GM18868 (cell line): ENCODE measurements around the gene HOXD10.
A peak's percentile ranks its signal among the peaks of the same experiment; 100 is the strongest.

ENCODE experiments used
- ATAC-seq: cut with Tn5 transposase; IDR thresholded peaks from one replicate; pipeline ENCODE4 v1.9.1; 2021; ENCODE audit warnings: mild to moderate bottlenecking, moderate library complexity; ENCODE audit not compliant: unreplicated experiment

HOXD10 gene

DNA sequence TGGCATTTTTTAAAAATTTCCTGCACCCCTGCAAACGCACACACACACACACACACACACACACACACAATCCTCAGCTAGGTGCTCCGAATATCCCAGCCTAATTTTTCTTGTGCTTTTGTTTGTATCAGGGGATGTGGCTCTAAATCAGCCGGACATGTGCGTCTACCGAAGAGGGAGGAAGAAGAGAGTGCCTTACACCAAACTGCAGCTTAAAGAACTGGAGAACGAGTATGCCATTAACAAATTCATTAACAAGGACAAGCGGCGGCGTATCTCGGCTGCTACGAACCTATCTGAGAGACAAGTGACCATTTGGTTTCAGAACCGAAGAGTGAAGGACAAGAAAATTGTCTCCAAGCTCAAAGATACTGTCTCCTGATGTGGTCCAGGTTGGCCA is 22.2 kb upstream of the HOXD10 start:
- no peak for ATAC-seq

DNA sequence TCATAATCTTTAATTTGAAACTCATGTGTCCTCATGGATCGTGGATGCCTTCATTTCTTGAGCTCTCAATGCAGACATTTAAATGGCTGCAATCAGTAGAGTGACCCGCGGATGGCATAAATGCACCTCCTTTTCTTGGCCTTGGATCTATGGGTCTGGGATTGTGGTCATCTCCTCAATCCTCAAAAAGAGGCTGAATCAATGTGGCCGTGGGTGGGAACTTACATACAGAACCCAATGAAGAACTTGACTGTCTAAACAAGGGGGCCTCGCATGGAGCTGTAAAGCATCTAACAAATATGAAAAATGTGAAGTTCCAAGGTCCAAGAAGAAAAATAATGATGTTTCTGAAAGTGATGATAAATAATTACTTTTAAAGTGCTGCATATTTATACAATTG is 21.2 kb upstream of the HOXD10 start:
- ATAC-seq: no peak

DNA sequence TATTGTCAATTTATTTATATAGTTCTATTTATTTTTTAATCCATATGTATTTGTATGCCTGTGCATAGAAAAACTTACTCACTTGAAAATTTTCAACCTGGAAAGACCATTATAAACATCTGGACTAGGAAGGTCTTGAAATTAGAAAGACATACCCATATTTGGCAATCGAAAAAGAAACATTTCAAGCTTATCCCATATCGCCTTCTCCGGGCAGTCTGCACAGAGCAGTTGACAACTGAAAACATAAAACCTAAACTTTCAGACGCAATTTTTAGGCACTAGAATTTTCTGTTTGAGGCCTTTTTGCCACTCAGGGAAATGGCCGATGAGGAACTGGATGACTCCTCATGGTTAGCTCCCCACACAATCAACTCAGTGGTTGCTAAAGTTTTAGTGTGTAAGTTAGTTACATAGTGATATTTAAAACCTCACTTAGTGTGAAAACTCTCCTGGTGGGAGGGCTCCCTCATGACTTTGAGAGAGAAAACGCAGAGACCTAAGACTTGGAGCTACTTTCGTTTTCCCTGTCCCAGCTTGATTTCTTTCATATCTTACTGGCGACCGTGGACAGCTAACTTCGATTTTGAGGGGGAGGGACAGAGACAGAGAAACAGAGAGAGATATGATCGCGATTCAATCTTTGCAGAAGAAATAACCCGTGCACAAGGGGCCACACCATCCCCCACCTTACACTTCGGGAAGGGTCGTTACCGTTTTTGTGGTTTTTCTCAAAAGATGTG is 20.2 kb upstream of the HOXD10 start:
- ATAC-seq: no peak

DNA sequence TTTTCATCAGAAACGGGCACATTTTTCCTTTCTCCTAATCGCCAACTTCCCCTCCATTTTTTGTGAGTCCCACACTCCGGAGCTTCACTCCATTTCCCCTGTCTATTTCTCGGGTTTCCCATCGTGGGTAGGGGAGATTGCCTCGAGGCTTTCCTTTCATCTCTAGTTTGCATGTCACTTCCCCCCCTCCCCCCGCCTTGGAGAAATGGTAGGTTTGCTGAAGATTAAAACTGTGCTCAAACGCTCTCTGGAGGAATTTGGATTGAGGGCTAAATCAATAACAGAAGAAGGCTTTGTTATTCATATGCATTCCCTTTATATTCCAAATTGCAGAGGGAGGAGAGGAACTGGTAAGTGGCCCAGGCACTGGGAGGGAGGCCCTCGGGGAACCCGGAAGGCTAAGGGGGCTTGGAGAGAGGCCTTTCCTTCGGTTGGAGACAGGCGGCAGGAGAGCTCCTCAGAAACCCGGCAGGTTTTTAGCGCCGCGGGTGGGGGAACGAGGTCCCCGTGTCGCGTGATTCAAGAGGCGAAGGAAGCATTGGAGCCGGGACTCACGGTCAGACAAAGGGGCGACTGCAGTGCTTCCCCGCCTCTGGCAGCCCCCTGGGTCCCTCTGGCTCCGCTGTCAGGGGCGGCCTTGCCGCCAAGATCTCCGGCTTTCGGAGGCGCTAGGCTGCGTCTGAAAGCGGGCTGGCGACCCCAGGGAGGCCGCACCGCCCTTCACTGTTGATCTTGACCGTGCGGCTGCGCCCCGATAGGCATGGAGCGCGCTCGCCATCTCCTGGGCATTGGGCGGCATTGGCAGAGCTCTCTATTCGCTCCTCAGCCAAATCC is 19.4 kb upstream of the HOXD10 start:
- ATAC-seq: peak; percentile 95

GRCh38 chr2:176097820-176098365 is 18.7 kb upstream of the HOXD10 start:
- ATAC-seq: no peak

- ATAC-seq: no peak
Measured at GRCh38 chr2:176098366-176099158, 18.0 kb upstream of the HOXD10 start.

- no peak for ATAC-seq
Measured at GRCh38 chr2:176099159-176099727, 17.3 kb upstream of the HOXD10 start.

GRCh38 chr2:176099728-176100546 is 16.6 kb upstream of the HOXD10 start, which contains the start of gene HOXD12:
TSS of gene HOXD12 (plus strand) at chr2:176099795. CDS start at chr2:176099802, 7 bp downstream.
- ATAC-seq: no peak

- no peak for ATAC-seq
Measured at GRCh38 chr2:176100547-176101140, 15.9 kb upstream of the HOXD10 start.

DNA sequence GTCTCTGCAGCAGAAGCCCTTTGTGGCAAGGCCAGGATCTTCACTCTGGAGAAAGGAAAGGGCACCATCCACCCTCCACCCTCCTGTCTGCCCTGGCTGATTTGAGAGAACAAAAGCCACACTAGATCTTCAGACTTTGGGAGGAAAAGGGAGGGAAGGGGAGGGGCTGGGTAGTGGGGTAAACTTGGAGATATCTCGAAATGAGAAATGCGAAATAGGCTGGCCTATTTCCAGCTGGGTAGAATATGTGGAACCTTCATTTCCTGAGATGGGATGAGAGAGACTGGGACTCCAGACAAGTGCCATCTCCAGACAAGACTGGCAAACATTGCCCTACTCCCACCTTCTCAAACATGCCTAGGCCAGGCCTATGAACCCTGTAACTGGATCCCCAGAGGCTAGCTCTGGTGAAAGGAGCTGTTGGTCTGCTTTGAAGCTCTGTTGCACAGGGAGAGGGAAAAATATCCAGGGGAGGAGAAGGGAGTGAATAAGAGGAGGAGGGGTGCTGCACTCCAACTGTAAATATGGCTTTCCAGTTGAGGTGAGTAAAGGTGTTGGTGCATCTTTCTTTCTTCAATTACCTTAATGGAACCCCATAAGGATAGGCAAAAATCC is 15.3 kb upstream of the HOXD10 start:
- no peak for ATAC-seq

GRCh38 chr2:176101842-176102241 is 14.7 kb upstream of the HOXD10 start:
- no peak for ATAC-seq

- ATAC-seq: no peak
Measured at GRCh38 chr2:176102309-176102866, 14.2 kb upstream of the HOXD10 start.

GRCh38 chr2:176103194-176103593 is 13.4 kb upstream of the HOXD10 start:
- no peak for ATAC-seq

DNA sequence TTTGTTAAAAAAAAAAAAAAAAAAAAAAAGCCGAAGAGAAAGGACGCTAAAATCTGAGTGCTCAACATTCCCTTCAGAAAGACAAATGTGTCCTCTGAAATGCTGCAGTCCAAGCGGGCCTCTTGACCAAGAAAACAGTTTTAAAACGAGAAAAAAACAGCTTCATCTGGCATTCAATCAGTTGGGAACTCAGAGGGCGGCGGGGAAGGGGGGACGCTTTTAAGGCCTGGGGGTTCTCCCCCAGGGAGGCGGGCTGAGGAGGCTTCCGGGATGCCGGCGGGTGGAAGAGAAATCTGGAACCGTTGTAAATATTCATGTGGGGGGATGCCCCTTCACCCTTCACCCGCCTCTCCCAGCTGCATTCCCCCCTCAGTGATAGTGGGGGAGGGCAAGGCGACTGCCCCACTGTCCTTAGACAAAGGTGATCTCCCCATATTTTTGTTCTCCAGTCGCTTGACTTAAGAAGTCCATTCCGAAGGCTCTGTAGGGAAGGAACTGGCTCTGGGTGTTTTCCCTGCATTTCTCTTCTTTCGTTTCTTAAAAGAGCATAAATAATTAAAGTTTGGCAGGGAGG is 12.7 kb upstream of the HOXD10 start:
- no peak for ATAC-seq

- ATAC-seq: no peak
Measured at GRCh38 chr2:176104316-176105077, 12.1 kb upstream of the HOXD10 start.

- ATAC-seq: no peak
Measured at GRCh38 chr2:176105078-176105729, 11.4 kb upstream of the HOXD10 start.
